Effector CD4-positive, alpha-beta T cell (primary cell): ENCODE results near the gene GAB1.

Source experiments
- DNase-seq: peaks from one replicate; pipeline ENCODE4 v3.0.0-alpha.2; 2020

GAB1 gene

GRCh38 chr4:143424276-143424675 is 87.6 kb downstream of the GAB1 start:
- no peak for DNase-seq

- DNase-seq: no peak
Observed at GRCh38 chr4:143431526-143432257, 95.0 kb downstream of the GAB1 start.

- no peak for DNase-seq
Observed at GRCh38 chr4:143432258-143432591, 95.5 kb downstream of the GAB1 start.

GRCh38 chr4:143433231-143433630 is 96.6 kb downstream of the GAB1 start:
- DNase-seq: no peak

GRCh38 chr4:143435955-143436354 is 99.3 kb downstream of the GAB1 start:
- no peak for DNase-seq

- DNase-seq: no peak
Observed at GRCh38 chr4:143437476-143437875, 100.8 kb downstream of the GAB1 start.

GRCh38 chr4:143437937-143438336 is 101.3 kb downstream of the GAB1 start:
- no peak for DNase-seq

GRCh38 chr4:143438710-143439109 is 102.0 kb downstream of the GAB1 start:
- no peak for DNase-seq

- no peak for DNase-seq
Observed at GRCh38 chr4:143441109-143441508, 104.4 kb downstream of the GAB1 start.

GRCh38 chr4:143441678-143442077 is 105.0 kb downstream of the GAB1 start:
- DNase-seq: no peak

GRCh38 chr4:143443728-143444127 is 107.1 kb downstream of the GAB1 start:
- DNase-seq: no peak

- DNase-seq: no peak
Observed at GRCh38 chr4:143451186-143451585, 114.5 kb downstream of the GAB1 start.

- no peak for DNase-seq
Observed at GRCh38 chr4:143455211-143455610, 118.5 kb downstream of the GAB1 start.

GRCh38 chr4:143458966-143459365 is 122.3 kb downstream of the GAB1 start:
- DNase-seq: no peak

- DNase-seq: no peak
Observed at GRCh38 chr4:143473334-143474126, 136.9 kb downstream of the GAB1 start.

GRCh38 chr4:143477487-143477886 is 140.8 kb downstream of the GAB1 start:
- no peak for DNase-seq

GRCh38 chr4:143481361-143481760 is 144.7 kb downstream of the GAB1 start:
- no peak for DNase-seq

- no peak for DNase-seq
Observed at GRCh38 chr4:143482840-143483239, 146.2 kb downstream of the GAB1 start.

GRCh38 chr4:143486314-143486713 is 149.6 kb downstream of the GAB1 start:
- DNase-seq: no peak

GRCh38 chr4:143488687-143489086 is 152.0 kb downstream of the GAB1 start:
- no peak for DNase-seq

- DNase-seq: no peak
Observed at GRCh38 chr4:143489106-143489505, 152.4 kb downstream of the GAB1 start.

GRCh38 chr4:143498021-143498420 is 161.3 kb downstream of the GAB1 start:
- no peak for DNase-seq

- DNase-seq: no peak
Observed at GRCh38 chr4:143502231-143502630, 165.6 kb downstream of the GAB1 start.

GRCh38 chr4:143506031-143506430 is 169.4 kb downstream of the GAB1 start:
- no peak for DNase-seq

GRCh38 chr4:143511906-143512305 is 175.2 kb downstream of the GAB1 start:
- DNase-seq: no peak
